Measurements from ENCODE around the gene NAA10. TPM values are rescaled to one million over a fixed set of nuclear protein-coding genes. Genes with fewer than 3 reads are reported as not detected.

NAA10 gene
- total and polyA plus RNA-seq, 2 of the 13 experiments (the other 11 are each of a cell fraction or from before 2014, with no cell fraction given): 49.2 to 51.7 TPM

- TF ChIP-seq IRF9 (CRISPR knock-in tag; IDR thresholded peaks at IDR 0.05; ENCODE audit: borderline replicate concordance) (peak; percentile 26; the same call in 1 of the 2 replicates), KLF16 (CRISPR knock-in tag; IDR thresholded peaks at IDR 0.05) (no peak), ZNF317 (CRISPR knock-in tag; IDR thresholded peaks at IDR 0.05) (no peak), ETV6 (CRISPR knock-in tag; conservative IDR thresholded peaks at IDR 0.05) (no peak), ZNF281 (CRISPR knock-in tag; IDR thresholded peaks at IDR 0.05; ENCODE audit: borderline replicate concordance) (0 out of 2 replicates have a peak, but pooled peaks have one; percentile 25), FOSL2 (CRISPR knock-in tag; IDR thresholded peaks at IDR 0.05) (no peak), PHB2 (IDR thresholded peaks at IDR 0.05; ENCODE audit: partially characterized antibody) (no peak), CC2D1A (CRISPR knock-in tag; IDR thresholded peaks at IDR 0.05) (no peak), TBL1XR1 (IDR thresholded peaks at IDR 0.05; ENCODE audit: borderline replicate concordance, low read length, partially characterized antibody) (no peak), SRSF1 (optimal IDR thresholded peaks at IDR 0.05; ENCODE audit: low read depth, low read length) (no peak), ZNF781 (CRISPR knock-in tag; IDR thresholded peaks at IDR 0.05; ENCODE audit: borderline replicate concordance, not compliant biosample characterization) (no peak), ZNF792 (CRISPR knock-in tag; IDR thresholded peaks at IDR 0.05) (no peak), ZFP82 (CRISPR knock-in tag; IDR thresholded peaks at IDR 0.05; ENCODE audit: borderline replicate concordance) (no peak), BRF2 (CRISPR knock-in tag; IDR thresholded peaks at IDR 0.05) (0 out of 2 replicates have a peak, but pooled peaks have one; percentile 69), HOXA7 (CRISPR knock-in tag; IDR thresholded peaks at IDR 0.05) (no peak), CBFB (CRISPR knock-in tag; IDR thresholded peaks at IDR 0.05) (no peak), ZSCAN30 (CRISPR knock-in tag; IDR thresholded peaks at IDR 0.05) (no peak)
- TF ChIP-seq, protein P1, sequence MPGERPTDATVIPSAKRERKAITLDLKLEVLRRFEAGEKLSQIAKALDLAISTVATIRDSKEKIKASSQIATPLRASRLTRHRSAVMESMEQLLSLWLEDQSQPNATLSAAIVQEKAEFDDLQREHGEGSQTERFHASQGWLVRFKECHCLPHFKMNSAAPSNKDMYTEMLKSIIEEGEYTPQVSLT (CRISPR knock-in tag; IDR thresholded peaks at IDR 0.05; ENCODE audit: borderline replicate concordance, low read depth): no peak
- TF ChIP-seq, protein P2, sequence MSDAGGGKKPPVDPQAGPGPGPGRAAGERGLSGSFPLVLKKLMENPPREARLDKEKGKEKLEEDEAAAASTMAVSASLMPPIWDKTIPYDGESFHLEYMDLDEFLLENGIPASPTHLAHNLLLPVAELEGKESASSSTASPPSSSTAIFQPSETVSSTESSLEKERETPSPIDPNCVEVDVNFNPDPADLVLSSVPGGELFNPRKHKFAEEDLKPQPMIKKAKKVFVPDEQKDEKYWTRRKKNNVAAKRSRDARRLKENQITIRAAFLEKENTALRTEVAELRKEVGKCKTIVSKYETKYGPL (CRISPR knock-in tag; IDR thresholded peaks at IDR 0.05): no peak
- TF ChIP-seq, protein P3, sequence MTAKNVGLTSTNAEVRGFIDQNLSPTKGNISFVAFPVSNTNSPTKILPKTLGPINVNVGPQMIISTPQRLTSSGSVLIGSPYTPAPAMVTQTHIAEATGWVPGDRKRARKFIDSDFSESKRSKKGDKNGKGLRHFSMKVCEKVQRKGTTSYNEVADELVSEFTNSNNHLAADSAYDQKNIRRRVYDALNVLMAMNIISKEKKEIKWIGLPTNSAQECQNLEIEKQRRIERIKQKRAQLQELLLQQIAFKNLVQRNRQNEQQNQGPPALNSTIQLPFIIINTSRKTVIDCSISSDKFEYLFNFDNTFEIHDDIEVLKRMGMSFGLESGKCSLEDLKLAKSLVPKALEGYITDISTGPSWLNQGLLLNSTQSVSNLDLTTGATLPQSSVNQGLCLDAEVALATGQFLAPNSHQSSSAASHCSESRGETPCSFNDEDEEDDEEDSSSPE (CRISPR knock-in tag; IDR thresholded peaks at IDR 0.05): no peak; the same call in 1 of the 2 replicates
Observed at GRCh38 chrX:153971450-153972367, 36.9 kb upstream of the NAA10 start, which contains the start of gene HCFC1 (continued).
